Mesodermal cell (in vitro differentiated cells): ENCODE data around the gene LDLRAD4.

Experiments
- H3K27ac ChIP-seq: 2 replicates; pipeline ENCODE4 v1.7.0; 2013; ENCODE audit warnings: mild to moderate bottlenecking, low read depth, low read length, moderate library complexity; ENCODE audit not compliant: severe bottlenecking
- H3K36me3 ChIP-seq: 2 replicates; pipeline ENCODE4 v1.7.1; 2013; ENCODE audit warnings: mild to moderate bottlenecking, low read length, moderate library complexity; ENCODE audit not compliant: control insufficient read depth, insufficient read depth
- H3K4me1 ChIP-seq: one replicate; pipeline ENCODE4 v1.7.1; 2013; ENCODE audit warnings: mild to moderate bottlenecking, low read length; ENCODE audit not compliant: insufficient read depth, control insufficient read depth, poor library complexity, severe bottlenecking
- H3K4me3 ChIP-seq: 2 replicates; pipeline ENCODE4 v1.7.0; 2013; ENCODE audit warnings: low read length, control low read depth, mild to moderate bottlenecking; ENCODE audit not compliant: insufficient read depth, poor library complexity, severe bottlenecking; ENCODE audit errors: extremely low read depth
- H3K9me3 ChIP-seq: 2 replicates; pipeline ENCODE4 v1.7.1; 2013; ENCODE audit warnings: mild to moderate bottlenecking, low read length, moderate library complexity; ENCODE audit not compliant: control insufficient read depth
- WGBS, 2 experiments: methylation state at CpG; one replicate each; pipeline ENCODE4 v1.1.5; 2013; ENCODE audit warnings: missing lambda C conversion rate in 2 of 2; ENCODE audit not compliant: insufficient coverage in 2 of 2; 5-methylcytosine and 5-hydroxymethylcytosine counted together

Gene LDLRAD4

DNA sequence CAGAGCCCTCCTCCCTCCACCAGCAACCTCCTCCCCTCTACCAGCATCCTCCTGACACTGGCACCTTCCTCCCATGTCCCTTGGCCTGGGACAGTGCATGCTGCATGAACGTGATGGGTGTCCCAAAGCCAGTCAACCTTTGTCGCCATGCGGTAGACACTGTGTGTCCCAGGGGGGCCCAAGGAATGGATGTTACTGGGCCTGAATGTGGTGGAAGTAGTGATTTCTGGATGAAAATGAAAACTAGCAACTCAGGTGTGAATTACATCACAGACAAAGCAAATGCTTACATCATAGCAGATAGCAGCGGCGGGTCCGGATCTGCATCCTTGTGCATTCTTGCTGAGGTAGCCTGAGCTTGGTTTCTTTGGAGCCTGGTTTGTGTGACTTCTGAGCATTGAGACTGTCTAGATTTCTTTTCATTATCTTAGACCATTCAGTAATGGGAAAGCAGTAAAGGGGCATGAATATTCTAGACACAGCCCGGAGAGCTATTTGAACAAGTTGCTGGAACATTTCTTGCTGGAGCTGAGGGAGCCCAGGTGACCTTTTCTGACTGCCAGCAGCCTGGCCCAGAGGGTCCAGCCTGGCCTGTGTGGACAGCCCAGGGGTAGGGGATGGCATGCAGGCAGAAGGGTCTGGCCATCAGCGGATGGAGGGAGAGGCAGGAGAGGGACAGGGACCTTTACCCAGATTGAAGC is 407.4 kb downstream of the LDLRAD4 start:
- Histone ChIP-seq H3K9me3 (no peaks in the 10 kb centered on the region), H3K27ac (no peak overlapping the region), H3K4me3 (no peak overlapping the region), H3K36me3 (no peaks in the 10 kb centered on the region), H3K4me1 (no peaks in the 10 kb centered on the region)
- WGBS, 2 experiments: 60 to 98% methylated on average over 1 to 5 of the region's 8 CpGs

DNA sequence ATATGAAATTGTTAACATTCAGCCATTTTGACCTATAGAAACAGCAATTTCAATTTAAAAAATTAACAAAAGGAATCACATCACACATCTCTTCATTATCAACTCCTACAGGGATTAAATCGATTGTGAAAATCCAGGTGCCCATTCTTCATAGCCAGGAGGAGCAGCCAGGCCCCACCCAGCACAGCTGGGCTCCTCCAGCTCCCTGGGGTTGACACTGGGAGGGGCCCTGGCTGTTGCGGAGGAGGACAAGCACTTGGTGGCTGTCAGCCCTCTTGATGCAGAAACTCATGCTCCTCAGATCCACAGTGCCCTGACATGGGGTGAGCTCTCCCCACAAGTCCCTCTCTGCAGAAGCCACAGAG is 408.0 kb downstream of the LDLRAD4 start:
- H3K36me3 ChIP-seq: no peaks in the 10 kb centered on the region
- WGBS, 2 experiments: 78 to 83% methylated on average over 2 of the region's 2 CpGs
- H3K9me3 ChIP-seq: no peaks in the 10 kb centered on the region
- no peak overlapping the region for H3K27ac ChIP-seq
- H3K4me3 ChIP-seq: no peak overlapping the region
- no peaks in the 10 kb centered on the region for H3K4me1 ChIP-seq

DNA sequence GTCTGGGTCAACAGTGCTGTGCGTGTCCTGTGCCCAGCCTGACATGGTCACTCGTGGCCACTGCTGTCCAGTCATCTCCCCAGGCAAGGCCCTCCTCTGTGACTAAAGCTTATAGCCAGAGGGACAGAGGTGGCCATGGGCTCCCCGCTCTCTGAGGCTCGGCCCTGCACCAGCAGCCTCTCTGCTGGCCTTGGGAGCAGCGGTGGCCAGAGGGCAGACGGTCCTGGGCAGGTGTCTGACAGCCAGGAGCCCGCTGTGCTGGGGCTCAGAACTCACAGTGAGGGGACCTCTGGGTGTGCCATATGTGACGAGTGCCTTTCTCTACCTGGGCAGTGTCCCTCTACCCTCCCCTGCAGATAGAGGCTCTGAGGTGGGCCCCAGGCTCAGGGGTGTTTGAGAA is 409.1 kb downstream of the LDLRAD4 start:
- WGBS, 2 experiments: 91 to 92% methylated on average over 6 to 8 of the region's 8 CpGs
- H3K4me1 ChIP-seq: no peaks in the 10 kb centered on the region
- H3K9me3 ChIP-seq: peaks cover 6% of the 10 kb centered on the region
- H3K27ac ChIP-seq: no peak overlapping the region
- no peaks in the 10 kb centered on the region for H3K36me3 ChIP-seq
- no peak overlapping the region for H3K4me3 ChIP-seq

DNA sequence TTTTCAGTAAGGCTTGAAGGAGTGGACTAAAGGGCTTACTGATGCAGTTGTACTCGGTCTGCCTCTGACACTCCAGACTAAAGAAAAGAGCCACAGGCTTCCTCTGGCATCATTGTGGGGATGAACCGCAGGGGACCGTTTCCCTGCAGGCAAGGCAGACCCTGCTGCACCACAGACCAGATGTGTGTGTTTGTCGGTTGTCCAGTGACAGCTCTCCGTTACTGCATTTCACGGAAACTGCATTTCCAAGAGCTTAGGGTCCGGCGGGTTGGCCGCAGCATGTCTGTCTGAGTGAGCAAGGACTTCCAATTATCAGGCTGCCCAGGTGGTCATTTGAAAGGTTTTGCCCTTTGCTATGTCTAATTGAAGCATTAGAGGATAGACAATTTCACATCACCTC is 409.7 kb downstream of the LDLRAD4 start:
- WGBS, 2 experiments: 73 to 79% methylated on average over 9 of the region's 9 CpGs
- Histone ChIP-seq H3K4me1 (no peaks in the 10 kb centered on the region), H3K9me3 (peaks cover 8% of the 10 kb centered on the region), H3K36me3 (no peaks in the 10 kb centered on the region), H3K27ac (no peak overlapping the region), H3K4me3 (no peak overlapping the region)

DNA sequence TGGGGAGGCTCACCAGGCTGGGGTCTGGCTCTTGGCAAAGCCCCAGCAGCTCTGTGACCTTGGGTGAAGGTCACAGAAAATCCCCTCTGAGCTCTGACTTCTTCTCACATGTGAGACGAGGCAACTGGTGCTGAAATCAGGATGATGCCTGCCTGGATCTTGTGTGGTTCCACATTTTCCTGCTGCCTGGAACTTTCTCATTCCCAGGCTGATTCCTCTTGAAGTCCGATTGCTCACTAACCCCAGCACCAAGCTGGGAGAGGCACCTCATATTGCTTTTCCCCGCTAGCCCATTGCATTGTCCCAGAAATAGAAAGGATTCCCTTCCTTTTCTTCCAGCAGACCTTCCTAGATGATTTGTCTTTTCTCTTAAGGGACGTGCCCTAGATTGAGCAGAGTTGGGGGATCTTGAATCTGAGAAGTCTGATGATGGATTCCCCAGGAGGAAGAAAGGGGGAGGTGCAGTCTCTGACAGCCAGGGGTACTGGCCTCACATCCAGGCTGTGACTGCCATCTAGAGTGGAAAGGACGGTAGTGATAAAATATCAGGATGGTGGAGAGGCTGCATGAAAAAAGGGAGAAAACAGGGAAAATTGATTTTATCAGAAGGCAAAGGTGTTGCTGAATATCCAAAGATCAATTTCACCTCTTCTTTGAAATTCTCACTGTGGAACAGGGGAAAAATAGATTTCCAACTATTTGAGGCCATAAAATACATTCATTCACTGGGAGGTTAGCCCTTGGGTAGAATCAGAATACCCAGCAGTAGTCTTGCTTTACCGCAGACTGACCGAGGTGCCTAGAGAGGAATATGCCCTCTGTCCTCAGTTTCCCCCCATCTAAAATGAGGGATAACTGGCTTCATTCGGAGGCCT is 411.5 kb downstream of the LDLRAD4 start:
- Histone ChIP-seq H3K36me3 (no peaks in the 10 kb centered on the region), H3K9me3 (peaks cover 8% of the 10 kb centered on the region), H3K4me3 (no peak overlapping the region), H3K27ac (no peak overlapping the region), H3K4me1 (no peaks in the 10 kb centered on the region)
- 51 to 52% methylated on average over 4 to 7 of the region's 8 CpGs for WGBS, 2 experiments

DNA sequence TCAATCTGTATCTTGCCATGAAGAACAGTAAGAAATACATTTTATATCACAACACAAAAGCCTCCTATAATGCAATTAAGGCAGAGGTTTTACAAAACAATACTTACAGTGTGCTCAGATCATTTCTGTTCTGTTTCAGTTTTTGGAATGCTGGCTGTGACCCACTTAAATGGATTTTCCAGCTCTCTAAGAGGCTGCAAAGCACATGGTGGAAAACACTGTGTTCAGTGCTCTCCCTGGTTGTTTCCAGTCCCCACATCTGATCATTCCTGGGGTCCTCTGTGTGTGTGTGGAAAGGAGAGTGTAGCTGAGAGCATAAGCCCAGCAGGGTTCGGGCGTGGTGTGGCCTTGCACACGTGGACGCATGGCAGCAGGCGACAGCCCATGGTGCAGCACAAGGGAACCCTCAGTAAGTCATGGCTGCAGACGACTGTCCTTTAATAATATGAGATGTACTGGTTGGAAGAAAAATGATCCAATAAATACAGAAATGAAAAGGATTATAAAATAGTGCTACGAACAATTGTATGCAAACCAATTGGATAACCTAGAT is 412.2 kb downstream of the LDLRAD4 start:
- no peaks in the 10 kb centered on the region for H3K36me3 ChIP-seq
- H3K4me3 ChIP-seq: no peak overlapping the region
- no peak overlapping the region for H3K27ac ChIP-seq
- peaks cover 8% of the 10 kb centered on the region for H3K9me3 ChIP-seq
- 88% methylated on average over 5 to 6 of the region's 7 CpGs for WGBS, 2 experiments
- no peaks in the 10 kb centered on the region for H3K4me1 ChIP-seq

DNA sequence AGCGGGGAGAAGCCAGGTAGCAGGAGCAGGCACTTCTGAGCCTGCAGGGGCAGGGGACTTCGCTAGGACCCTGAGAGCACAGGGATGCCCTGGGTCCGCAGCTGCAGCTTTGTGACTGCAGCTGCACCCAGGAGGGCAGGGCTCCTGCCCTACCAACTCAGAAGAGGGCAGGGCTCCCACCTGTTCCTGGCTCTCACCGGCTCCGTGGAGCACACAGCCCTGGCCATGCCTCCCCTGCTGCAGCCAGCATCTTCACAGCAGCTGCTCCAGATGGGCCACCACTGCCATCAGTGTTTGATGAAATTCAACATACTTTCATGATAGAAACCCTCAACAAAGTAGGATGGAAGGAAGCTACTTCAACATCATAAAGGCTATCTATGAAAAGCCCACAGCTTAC is 415.1 kb downstream of the LDLRAD4 start:
- WGBS, 2 experiments: 89 to 94% methylated on average over 5 of the region's 5 CpGs
- Histone ChIP-seq H3K4me3 (no peak overlapping the region), H3K4me1 (no peaks in the 10 kb centered on the region), H3K36me3 (no peaks in the 10 kb centered on the region), H3K9me3 (peaks cover 8% of the 10 kb centered on the region), H3K27ac (no peak overlapping the region)

DNA sequence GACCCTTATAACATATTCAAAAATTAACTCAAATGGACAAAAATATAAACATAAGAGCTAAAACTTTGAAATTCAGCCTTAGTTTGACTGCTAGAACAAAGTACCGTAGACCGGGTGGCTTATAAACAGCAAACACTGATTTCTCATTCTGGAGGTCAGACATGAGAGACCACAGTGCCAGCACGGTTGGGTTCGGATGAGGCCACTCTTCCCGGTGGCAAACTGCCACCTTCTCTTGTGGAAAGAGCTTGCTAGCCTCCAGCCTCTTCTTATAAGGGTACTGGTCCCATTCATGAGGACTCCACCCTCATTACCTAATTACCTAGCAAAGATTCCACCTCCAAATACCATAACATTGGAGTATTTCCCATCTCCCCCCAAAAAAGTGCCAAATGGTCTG is 416.5 kb downstream of the LDLRAD4 start:
- no peak overlapping the region for H3K27ac ChIP-seq
- peaks cover 8% of the 10 kb centered on the region for H3K9me3 ChIP-seq
- WGBS, 2 experiments: 88 to 92% methylated on average over 5 of the region's 5 CpGs
- no peaks in the 10 kb centered on the region for H3K36me3 ChIP-seq
- H3K4me3 ChIP-seq: no peak overlapping the region
- H3K4me1 ChIP-seq: no peaks in the 10 kb centered on the region

DNA sequence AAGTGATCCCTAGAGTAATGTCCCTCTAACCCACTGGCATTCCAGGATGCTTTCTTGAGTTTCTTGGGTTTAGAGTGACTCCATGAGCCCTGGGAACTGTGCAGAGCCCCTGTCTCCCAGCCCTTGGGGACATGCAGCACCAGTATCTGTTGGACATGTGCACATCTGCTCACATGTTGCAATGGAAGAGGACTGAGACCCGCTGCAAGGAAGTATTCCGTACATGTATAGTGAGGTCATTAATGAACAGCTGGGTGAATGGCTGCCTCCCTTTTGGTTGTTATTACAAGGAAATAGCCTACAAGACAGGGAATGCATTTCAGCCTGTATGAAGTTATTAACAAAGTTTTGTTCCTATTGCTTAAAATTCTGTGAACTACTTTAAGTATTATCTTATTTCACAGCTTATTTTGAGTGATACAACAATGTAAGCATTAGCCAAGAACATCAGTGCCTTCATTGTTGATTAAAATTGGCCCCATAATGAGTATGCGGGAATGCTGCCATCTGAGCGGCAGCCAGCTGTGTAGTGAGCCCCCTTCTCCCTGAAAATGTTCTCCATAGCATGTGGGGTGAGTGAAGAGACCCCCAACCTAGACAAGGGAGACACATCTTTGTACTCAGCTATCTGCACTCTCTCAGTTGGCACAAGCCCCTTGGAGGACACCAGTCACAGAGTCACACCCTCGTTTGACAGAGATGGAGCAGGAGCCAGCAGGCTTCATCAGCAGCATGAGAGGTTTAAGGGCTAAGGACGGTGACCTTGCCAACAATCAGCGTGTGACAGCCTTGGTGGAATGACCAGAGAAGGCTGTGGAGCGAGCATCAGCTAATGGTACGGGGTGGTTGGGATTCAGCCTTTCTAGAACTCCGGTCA is 420.4 kb downstream of the LDLRAD4 start:
- 89 to 95% methylated on average over 5 to 8 of the region's 10 CpGs for WGBS, 2 experiments
- Histone ChIP-seq H3K27ac (no peak overlapping the region), H3K36me3 (no peaks in the 10 kb centered on the region), H3K4me3 (no peak overlapping the region), H3K4me1 (no peaks in the 10 kb centered on the region), H3K9me3 (no peaks in the 10 kb centered on the region)

DNA sequence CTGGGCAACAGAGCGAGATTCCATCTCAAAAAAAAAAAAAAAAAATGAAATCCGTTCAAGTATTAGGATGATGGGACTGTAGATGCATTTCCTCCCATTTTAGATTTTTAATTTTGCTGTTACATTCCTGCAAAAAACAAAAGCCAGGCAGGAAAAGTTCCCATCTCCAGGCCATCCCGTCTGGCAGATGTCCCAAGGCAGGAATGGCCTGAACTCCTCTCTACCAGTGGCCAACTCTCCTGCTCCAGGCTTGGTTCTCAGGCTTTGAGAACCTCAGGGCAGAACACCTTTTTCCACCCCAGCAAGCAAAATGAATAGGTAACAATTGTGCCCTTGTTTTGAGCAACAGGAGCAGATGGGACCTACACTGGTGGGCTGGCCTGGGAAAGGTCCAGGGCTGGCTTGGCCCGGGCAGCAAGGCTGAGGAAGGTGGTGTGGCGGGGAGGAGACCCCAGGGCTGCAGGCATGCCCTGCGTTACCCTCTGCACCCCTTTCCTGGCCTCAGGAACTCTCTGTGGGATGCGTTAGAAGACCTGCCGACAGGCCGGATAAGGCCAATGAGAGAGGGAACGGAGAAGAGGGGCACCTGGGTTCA is 421.8 kb downstream of the LDLRAD4 start:
- Histone ChIP-seq H3K4me3 (no peak overlapping the region), H3K27ac (no peak overlapping the region), H3K36me3 (no peaks in the 10 kb centered on the region), H3K9me3 (no peaks in the 10 kb centered on the region), H3K4me1 (no peaks in the 10 kb centered on the region)
- 95 to 100% methylated on average over 1 to 3 of the region's 10 CpGs for WGBS, 2 experiments
